Hepatocyte (in vitro differentiated cells): ENCODE results near the gene ZNF605.

ENCODE experiments used
- EZH2 ChIP-seq: fragments of 200-600 bp; sonication (generic); IDR thresholded peaks from 2 replicates; pipeline ENCODE4 v1.6.1; 2016; ENCODE audit warnings: antibody characterized with exemption, mild to moderate bottlenecking, borderline replicate concordance
- EZH2phosphoT487 ChIP-seq: fragments of 200-600 bp; sonication (generic); IDR thresholded peaks from one replicate; pipeline ENCODE4 v1.6.1; 2018; ENCODE audit warnings: antibody characterized with exemption, mild to moderate bottlenecking, low read depth, moderate library complexity; ENCODE audit not compliant: unreplicated experiment, severe bottlenecking
- TF ChIP-seq, protein P1 (sequence below): fragments of 200-600 bp; sonication (generic); IDR thresholded peaks from 2 replicates; pipeline ENCODE4 v1.5.1; 2016; ENCODE audit warnings: antibody characterized with exemption, mild to moderate bottlenecking; ENCODE audit not compliant: poor library complexity

DNA sequence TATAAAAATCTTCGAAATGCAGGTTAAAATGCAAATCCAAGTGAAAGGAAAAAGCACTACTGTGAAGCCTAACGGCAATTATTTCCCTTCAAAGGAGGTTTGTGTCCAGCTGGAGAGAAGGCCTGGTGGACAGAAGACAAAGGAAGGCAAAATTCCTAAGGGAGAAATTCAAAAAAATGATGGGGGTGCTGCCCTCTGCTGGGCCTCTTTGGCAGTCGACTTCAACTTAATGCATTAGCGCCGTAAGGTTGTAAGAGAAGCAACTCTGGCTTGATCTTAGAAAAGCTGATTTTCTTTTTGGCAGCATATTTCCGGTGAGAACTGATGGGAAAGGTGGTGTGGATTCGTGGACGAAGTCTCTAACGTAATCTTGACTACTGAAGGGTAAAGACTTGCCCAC, 34.4 kb downstream of the ZNF605 start:
- TF ChIP-seq, protein P1, sequence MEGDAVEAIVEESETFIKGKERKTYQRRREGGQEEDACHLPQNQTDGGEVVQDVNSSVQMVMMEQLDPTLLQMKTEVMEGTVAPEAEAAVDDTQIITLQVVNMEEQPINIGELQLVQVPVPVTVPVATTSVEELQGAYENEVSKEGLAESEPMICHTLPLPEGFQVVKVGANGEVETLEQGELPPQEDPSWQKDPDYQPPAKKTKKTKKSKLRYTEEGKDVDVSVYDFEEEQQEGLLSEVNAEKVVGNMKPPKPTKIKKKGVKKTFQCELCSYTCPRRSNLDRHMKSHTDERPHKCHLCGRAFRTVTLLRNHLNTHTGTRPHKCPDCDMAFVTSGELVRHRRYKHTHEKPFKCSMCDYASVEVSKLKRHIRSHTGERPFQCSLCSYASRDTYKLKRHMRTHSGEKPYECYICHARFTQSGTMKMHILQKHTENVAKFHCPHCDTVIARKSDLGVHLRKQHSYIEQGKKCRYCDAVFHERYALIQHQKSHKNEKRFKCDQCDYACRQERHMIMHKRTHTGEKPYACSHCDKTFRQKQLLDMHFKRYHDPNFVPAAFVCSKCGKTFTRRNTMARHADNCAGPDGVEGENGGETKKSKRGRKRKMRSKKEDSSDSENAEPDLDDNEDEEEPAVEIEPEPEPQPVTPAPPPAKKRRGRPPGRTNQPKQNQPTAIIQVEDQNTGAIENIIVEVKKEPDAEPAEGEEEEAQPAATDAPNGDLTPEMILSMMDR, result no peak
- TF ChIP-seq EZH2, result no peak
- no peak for TF ChIP-seq EZH2phosphoT487
